NCI-H1694 (cell line): ENCODE results near the gene CETP.
"Not testable (repeated sequence)": the region's sequence is repeated elsewhere in the genome, so short reads cannot be mapped to it uniquely, and the experiment has no call there.

Experiments
- DNase-seq: peaks from one replicate; lab custom pipeline; 2025; lab: John Stamatoyannopoulos, UW

The CETP gene

DNA sequence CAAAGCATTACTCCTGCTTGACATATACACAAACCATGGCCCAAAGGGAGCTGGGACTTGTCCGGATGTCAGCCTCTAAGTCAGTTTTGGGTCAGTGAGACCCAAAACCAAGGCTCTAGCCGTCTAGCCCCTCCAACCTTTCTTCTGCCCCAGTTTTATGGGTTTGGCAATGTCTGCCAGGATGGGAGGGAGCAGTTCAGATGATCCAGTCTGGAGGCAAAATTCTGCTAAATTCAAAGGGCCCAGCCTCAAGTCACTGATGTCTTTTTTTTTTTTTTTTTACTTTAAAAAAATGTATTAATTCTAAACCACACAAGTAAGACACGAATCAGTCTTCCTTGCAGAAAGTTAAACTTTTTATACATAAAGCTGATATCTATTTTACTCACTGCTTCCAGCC lies 36.2 kb downstream of the CETP start:
- no peak for DNase-seq

DNA sequence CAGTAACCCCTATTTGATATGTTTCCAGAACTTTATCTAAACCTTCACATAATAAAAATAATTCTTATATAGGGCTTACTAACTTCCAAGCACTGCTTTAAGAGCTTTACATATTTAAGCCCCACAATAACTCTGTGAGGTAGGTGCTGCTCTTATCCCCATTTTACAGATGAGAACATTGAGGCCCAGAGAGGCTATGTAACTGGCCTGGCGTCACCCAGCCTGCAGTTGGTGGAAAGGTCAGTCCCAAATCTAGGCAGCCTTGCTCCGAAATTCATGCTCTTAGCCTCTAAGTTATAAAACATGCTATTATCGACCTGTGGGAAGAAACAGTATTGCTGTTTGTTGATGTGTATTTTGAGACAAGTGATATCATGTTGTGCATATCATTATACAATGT lies 36.6 kb downstream of the CETP start:
- DNase-seq = no peak

DNA sequence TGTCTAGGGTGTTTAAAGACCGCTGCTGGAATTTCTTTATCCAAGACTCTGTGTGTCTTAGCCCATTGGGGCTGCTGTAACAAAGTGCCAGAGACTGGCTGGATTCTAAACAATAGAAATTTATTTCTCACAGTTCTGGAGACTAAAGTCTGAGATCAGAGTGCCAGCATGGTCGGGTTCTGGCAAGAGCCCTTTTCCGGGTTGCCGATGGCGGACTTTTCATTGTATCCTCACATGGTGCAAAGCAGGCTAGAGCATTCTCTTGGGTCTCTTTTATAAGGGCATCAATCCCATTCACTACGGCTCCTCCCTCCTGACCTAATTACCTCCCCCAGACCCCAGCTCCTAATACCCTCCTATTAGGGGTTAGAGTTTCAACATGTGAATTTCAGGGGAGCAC lies 37.1 kb downstream of the CETP start:
- DNase-seq = no peak

DNA sequence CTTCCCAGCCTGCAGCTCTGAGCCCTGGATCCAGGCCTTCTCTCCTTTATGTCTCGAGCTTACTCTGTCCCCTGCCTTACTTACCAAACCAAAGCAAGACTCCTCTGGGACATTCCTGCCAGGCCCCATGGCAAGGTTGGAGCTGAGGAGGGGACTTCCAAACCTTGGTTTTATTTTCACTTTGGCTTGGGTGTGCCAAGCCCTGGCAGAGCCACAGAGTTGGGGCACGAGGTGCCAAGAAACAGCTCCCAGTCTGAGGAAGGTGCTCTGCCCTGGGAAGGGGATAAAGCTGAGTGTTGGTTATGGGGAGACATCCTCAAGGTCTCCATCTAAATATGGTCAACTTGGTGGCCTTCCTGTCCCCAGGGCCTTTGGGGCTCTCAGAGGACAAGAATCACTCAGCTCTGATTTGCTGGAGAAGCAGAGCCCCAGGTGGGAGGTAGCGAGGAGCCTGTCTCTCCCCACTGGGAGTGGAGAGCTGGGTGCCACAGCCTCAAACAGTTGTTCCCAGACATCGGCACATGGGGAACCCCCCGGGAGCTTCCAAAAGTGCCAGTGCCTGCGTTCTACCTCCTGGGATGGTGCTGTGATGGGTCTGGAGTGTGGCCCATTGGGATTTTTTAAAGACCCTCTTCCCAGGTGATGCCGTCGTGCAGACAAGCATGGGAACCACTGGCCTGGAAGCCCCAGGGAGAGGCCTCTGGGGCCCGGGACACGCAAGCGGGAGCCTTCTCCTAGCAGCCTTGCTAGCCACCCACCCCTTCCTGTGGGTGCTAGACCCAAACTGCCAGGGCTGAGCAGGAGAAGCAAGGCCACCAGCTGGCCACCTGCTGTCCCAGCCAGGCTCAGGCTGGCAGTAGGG lies 37.9 kb downstream of the CETP start:
- DNase-seq = no peak

DNA sequence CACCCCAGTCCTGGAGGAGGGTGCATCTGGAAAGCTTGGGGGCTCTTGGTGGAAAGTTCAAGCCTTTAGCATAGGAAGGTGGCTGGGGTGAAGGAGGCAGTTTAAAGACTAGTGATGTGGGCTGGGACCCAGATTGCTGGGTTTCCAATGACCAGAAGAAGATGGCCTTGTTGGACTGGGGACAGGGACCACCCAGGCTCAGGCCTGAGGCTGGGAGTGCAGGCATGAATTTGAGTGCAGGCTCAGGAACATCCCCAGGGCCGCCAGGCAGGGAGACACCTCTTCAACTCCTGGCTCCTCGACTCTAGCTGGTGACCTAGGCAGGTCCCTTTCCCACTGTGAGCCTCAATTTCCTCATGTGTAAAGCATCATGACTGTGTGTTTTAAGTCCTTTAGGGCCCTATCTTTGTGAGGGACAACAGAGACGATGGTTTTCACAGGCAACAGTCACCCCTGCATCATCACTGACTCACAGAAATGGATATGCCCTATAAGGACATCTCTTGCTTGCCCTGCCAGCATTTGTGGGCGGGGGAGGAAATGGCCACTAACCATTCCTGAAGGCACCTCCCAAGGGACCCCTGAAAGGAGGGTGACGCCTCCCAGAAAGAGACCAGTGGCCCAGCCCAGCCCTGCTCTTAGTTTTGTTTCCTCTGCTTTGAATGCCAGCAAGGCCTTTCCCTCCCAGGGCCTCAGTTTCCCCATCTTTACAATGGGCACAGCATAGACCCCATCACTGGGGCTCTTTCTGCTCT lies 38.7 kb downstream of the CETP start:
- DNase-seq = no peak

DNA sequence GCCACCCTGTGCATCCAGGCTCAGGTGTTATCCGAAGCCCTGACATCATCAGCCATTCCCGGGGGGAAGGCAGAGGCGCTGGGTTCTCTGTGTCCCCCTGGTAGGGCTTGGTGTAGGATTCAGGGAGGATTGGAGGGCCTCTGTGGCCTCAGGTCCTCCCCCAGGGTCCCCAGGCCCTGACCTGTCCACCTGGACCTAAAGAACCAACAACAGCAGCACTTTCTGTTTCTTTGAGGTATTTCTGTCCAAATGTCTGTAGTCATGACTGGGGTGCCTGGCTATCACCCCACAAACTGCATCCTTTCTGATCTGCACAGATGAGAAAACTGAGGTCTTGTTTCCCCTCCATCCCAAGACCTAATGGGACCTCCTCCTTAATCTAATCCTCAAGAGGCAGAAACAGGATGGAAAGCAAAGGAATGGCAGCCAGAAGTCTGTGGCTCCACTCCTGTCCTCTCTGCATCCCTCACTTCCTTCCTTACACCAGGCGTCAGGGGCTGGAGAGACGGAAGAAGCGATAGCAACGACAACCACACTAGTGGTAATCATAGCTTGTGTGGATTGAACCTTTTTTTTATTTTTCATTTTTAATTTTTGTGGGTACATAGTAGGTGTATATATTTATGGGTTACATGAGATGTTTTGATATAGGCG lies 39.4 kb downstream of the CETP start:
- DNase-seq = no peak

DNA sequence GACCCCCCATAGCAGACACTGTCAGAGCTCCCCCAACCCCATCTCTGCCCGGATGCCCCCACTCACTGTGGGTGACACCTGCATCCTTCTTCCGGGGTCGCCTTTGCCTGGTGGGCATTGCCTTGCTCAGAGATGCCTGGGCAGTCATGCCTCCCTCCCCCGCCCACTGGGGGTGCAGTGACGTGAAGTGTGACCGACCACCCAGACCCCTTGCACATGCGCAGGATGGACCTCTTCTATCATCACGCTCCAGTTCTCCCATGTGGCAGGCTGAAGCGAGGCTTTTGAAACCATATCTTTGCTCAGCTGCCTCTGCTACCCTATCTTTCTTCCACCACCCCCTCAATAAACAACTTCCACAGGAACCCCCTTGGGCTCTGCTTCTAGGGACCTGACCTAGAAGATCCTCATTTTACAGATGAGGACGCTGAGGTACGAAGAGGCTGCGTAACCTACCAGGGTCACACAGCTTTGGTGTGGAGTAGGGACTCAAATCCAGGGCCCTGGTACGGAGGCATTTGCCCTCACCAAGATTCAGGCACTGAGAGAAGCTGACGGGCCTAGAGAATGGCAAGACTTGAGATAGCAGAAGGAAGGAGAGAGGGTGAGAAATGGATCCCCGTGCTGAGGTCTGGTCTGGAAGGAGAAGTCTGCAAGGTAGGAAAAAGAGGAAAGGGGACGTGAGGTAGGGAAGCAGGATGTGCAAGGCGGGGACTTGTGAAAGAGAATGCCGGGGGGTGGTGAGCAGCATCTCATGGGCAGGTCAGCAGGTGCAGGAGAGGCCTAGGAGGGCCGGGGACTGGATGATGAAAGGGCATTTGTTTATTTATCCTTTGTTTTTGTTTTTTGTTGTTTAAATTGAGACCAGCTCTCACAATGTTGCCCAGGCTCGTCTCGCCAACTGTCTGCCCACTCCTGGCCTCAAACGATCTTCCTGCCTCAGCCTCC lies 42.0 kb downstream of the CETP start:
- no peak for DNase-seq

DNA sequence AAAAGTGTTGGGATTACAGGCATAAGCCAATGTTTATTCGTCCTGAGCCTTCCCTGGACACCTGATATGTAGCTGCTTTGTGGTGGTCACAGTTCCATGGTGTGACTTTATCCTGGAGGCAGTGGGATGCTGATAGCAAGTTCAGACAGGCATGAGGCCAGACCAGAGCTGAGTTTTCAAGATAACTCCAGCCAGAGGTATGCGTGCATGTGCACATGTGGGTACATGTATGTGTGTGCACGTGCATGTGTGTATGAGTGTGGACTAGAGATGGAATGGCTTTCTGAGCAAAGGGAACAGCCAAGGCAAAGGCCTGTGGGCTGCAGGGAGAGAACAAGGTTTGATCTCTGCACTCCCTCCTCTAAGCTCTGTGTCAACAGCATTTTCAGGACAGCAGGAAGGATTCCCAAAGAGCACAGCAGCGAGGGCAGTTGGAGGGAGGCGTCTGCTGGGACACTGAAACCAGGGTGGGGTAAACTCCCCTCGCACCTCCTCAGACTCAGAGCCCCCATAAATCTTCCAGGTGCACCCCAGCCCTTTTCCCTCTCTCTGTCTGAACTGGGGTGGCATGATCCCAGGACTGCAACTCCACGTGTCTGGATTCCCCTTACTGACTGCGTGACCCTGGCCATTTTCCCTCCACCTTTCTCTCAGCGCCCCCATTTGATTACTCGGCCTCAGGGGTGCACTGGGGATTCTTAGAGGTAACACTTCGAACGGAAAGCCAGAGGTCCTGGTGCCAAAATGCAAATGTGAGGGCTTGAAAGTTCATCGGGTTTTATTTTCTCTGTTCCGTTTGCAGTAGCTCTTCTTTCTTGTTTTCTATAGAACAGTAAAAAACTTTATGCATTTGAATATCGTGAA lies 42.9 kb downstream of the CETP start:
- DNase-seq = no peak

DNA sequence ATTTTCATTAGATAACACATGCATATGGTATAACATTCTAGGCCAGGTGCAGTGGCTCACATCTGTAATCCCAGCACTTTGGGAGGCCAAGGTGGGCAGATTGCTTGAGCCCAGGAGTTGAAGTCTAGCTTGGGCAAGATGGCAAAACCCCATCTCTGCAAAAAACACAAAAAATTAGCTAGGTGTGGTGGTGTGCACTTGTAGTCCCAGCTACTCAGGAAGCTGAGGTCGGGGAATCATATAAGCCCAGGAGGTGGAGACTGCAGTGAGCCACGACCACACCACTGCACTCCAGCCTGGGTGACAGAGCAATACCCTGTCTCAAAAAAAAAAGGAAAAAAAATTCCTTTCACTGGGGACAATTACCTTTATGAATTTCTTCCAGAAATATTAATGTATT lies 43.8 kb downstream of the CETP start:
- DNase-seq = not testable (repeated sequence)

DNA sequence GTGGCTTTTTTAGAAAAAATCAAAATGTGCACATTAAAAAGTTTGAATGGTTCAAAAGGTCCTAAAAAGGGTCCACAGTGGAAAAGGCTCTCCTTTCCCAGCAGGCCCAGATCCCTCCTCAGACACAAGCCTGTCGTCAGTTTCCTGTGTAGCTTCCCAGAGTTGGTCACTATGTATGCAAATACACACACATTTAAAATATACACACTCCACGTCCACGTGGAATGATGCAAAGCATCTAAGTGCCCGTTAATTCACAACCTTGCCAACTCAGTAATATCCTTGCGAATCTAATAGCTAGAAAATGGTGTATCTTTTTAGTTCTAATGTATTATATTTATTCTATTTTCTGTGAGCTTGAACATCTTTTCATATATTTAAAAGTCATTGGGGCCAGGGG lies 45.3 kb downstream of the CETP start:
- DNase-seq = no peak

DNA sequence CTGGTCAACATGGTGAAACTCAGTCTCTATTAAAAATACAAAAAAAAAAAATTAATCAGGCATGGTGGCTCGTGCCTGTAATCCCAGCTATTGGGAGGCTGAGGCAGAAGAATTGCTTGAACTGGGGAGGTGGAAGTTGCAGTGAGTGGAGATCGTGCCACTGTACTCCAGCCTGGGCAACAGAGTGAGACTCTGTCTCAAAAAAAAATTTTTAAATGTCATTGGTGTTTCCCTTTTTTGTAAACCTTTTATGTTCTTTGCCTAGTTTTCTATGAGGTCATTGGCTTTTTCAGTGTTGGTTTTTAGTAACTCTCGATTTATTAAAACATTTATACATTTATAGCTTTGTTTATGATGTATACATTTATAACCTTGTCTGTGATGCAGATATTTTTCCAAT lies 45.8 kb downstream of the CETP start:
- no peak for DNase-seq

DNA sequence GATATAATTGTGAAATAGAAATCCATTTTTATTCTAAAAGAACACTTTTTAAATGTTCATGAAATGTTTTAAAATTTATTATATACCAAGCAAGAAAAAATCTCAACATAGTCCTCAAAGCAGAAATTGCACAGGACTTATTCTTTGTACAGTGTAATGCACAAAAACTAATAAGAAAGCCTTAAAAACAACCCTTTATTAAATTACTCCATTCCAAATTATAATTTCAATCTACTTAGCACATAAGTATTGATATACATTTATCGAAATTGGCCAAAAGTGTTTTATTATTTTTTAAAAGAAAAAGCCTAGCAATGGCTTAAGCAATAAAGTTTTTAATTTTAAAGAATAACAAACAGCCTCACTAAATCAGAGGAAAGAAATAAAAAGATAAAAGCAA lies 46.7 kb downstream of the CETP start:
- no peak for DNase-seq

DNA sequence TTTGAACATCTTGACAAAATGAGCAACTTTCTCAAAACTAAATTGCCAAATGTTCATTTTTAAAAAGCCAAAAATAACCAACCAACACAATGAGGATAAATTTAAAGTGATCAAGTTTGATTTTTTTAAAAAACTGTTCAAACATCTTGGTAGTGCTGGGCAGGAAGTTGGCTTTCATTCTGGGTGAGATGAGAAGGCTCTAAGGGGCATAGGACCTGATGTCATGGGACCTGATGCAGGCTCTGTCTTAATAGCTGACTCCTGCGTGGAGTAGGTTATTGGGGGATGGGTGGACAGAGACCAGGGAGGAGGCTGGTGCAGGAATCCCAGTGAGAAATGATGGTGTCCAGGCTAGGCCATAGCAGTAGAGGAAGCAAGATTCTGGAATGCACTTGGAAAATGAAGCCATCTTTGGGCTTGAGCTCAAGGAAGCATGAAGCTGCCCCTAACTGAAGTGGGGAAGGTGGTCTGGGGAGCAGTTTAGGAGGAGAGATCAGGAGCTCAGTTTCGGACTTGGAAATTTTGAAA lies 48.0 kb downstream of the CETP start:
- no peak for DNase-seq

DNA sequence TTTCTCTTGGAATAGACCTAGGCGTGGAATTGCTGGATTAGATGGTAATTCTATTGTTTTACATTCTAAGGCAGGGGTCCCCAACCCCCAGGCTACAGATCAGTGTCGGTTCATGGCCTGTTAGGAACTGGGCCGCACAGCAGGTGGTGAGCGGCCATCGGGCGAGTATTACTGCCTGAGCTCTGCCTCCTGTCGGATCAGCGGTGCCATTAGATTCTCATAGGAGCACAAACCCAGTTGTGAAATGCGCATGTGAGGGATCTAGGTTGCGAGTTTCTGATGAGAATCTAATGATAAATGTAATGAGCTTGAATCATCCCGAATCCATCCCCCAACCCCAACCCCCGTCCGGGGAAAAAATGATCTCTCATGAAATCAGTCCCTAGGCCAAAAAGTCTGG lies 50.6 kb downstream of the CETP start:
- DNase-seq = no peak

DNA sequence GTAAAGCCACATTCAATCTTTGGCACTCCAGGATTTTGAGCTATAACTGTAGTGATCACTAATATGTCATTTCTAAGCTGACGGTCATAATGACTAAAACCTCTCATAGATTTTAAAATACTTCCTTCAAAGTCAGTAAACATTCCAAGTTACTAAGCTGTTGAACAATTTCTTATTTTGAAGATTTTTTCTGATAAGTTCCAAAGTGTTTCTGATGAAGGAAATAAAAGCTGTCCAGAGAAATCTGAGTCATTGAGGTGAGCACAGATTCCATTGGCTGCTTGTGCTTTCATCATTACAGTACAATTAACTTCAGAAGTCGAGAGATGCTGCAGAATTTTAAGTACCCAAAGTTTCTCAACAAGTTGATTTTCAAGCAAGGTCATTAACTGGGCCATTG lies 51.5 kb downstream of the CETP start:
- DNase-seq = no peak

DNA sequence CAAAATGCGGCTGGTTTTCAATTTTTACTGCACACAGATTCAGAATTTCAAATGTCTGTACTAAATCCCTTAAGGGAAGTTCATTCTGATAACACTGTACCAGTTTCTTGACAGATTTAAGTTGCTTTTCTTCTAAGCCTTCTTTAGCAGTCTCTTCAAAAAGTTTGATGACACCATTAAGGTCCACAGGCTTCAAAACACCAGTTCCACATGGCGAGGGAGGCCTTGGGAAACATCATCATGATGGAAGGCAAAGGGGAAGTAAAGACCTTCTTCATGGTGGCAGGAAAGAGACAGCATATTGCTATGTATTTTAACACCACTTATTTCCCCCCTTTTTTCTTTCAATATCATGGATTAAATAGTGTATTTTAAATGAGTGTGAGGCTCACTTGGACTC lies 52.2 kb downstream of the CETP start:
- DNase-seq = no peak

DNA sequence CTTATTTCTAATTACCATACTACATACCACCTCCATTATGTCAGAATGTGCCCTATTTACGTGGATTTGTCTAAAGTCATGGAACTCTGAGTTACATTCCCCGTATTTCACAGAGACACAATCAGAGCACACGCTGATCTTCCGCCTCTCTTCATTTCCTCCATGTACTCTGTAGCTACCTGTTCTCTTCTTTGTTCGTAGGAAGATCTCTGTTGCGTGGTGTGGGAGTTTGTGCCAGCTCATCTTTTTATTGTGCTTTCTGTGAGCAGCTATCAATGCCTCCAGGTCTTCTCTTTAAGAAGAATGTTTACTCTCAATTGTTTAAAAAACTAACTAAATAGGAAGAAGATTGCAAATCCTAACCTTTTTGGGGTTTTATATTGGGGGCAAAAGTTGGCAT lies 54.6 kb downstream of the CETP start:
- DNase-seq = no peak

DNA sequence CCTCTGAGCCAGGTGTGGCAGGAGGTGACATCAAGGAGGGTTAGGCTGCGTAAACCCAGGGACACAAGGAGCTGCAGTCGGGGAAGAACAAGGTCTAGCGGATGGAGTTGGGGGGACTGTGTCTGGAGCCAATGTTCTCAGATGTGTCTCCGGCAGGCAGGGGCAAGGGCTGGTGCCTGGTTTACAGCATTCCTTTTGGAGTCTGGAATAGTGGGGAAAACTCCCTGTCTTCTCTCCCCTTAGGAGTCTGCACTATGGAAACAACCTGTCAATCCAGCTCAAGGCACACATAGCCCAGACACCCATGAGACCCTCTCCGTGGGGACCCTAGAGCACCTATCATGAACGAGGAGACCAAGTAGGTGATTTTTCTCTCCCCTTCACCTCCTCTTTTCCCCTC lies 55.1 kb downstream of the CETP start:
- no peak for DNase-seq

DNA sequence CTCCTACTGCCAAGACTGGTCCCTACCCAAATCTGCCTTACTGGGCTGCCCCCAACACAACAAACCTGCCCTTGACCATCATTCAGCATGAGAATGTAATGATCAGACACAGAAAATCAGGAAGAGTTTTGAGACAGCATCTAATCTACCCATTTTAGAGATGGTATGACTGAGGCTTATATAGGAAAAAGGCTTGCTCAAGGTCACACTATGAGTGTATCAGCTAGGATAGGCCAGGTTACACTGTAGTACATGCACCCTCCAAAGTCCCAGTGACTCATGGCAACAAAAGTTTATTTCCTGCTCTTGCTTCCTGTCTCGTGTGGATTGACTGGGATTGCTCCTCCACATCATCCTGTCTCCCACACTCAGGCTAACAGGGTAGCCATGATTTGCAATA lies 55.5 kb downstream of the CETP start:
- DNase-seq = no peak

DNA sequence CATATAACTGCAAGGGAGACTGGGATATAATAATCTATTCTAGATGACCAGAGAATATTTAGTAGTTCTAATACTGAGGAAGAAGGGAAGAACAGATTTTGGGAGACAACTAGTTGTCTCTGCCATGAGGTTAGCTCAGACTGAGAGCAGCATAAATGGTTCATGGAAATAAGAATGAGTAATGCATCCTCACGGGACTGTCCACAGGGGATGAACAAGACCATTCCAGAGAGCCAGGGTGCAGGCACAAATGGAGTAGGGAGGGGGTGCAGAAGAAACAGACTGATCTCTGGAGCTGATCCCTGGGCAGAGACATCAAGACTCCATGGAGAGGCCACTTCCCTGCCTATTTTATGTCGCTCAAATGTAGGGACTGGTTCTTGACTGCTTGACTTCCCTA lies 58.0 kb downstream of the CETP start:
- DNase-seq = no peak

DNA sequence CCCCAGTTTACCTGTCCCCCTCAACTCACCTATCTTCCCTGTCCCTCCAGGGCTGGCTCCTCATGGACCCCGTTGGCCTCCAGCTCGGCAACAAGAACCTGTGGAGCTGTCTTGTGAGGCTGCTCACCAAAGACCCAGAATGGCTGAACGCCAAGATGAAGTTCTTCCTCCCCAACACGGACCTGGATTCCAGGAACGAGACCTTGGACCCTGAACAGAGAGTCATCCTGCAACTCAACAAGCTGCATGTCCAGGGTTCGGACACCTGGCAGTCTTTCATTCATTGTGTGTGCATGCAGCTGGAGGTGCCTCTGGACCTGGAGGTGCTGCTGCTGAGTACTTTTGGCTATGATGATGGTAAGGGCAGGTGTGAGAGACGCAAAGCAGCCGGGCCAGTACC lies 58.9 kb downstream of the CETP start:
- DNase-seq = no peak
